Activated T-helper 17 cell treated with anti-CD3 and anti-CD28 coated beads, Interleukin-2, amount 50 U/mL, for 72 hours (primary cell): ENCODE data around the gene PATJ. TPM values are rescaled to one million over a fixed set of nuclear protein-coding genes. Genes with fewer than 3 reads are reported as not detected.

Experiments
- ATAC-seq: fragments of 150-1000 bp; cut with Tn5 transposase; replicated peaks from 2 replicates; pipeline ENCODE4 v1.10.0; 2021; ENCODE audit warnings: mild to moderate bottlenecking, moderate library complexity
- H3K27ac Mint-ChIP-seq: one replicate; pipeline ENCODE4 v1.8.0; 2022; ENCODE audit warnings: mixed read lengths
- H3K27me3 Mint-ChIP-seq: one replicate; pipeline ENCODE4 v1.8.0; 2022; ENCODE audit warnings: mixed read lengths
- H3K36me3 Mint-ChIP-seq: one replicate; pipeline ENCODE4 v1.8.0; 2022; ENCODE audit warnings: low read depth, mild to moderate bottlenecking, mixed read lengths
- H3K4me1 Mint-ChIP-seq: one replicate; pipeline ENCODE4 v1.8.0; 2022; ENCODE audit warnings: mixed read lengths
- H3K4me3 Mint-ChIP-seq: one replicate; pipeline ENCODE4 v1.8.0; 2022; ENCODE audit warnings: mild to moderate bottlenecking, mixed read lengths
- H3K9me3 Mint-ChIP-seq: one replicate; pipeline ENCODE4 v1.8.0; 2022; ENCODE audit warnings: mixed read lengths
- total RNA-seq, 2 donors: library from RNA; stranded (reverse); gene quantifications; one replicate each; pipeline ENCODE4 v1.2.3, GENCODE V29; 2022

PATJ gene
- total RNA-seq, 2 donors from 2014 or later: 15.7 to 30.1 TPM

DNA sequence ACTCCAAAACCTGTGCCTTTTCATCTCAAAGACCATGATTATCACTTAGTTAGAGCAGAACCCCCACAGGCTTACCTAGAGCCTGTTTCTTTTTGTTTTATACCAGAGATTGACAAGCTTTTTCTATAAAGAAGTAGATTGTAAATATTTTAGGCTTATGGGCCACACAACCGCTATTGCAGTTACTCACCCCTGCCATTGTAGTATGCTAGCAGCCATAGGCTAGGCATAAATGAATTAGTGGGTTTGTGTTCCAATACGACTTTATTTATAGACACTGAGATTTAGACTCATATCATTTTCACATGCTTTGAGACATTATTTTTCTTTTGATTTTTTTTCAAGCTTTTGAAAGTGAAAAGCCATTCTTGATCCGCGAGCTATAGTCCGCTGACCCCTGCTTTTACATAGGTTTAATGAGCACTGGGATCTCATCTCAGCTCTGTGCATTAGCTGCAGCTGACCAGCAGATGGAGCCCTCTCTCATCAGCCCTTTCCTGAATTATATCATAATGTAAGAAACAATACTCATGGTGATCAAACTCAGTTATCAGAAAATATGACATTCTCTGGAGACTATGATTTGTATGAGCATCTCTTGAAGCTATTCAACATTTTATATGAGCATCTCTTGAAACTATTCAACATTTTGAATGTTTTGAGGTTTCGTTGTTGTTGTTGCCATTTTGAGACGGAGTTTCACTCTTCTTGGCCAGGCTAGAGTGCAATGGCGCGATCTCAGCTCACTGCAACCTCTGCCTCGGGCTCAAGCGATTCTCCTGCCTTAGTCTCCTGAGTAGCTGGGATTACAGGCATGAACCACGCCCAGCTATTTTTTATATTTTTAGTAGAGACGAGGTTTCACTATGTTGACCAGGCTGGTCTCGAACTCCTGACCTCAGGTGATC lies 340.4 kb downstream of the PATJ start:
- H3K4me1 Mint-ChIP-seq: no peaks in the 10 kb centered on the region
- H3K27me3 Mint-ChIP-seq: no peaks in the 10 kb centered on the region
- no peak overlapping the region for H3K27ac Mint-ChIP-seq
- ATAC-seq: peak; percentile 45
- H3K9me3 Mint-ChIP-seq: no peaks in the 10 kb centered on the region
- peaks cover 49% of the 10 kb centered on the region for H3K36me3 Mint-ChIP-seq
- no peak overlapping the region for H3K4me3 Mint-ChIP-seq

DNA sequence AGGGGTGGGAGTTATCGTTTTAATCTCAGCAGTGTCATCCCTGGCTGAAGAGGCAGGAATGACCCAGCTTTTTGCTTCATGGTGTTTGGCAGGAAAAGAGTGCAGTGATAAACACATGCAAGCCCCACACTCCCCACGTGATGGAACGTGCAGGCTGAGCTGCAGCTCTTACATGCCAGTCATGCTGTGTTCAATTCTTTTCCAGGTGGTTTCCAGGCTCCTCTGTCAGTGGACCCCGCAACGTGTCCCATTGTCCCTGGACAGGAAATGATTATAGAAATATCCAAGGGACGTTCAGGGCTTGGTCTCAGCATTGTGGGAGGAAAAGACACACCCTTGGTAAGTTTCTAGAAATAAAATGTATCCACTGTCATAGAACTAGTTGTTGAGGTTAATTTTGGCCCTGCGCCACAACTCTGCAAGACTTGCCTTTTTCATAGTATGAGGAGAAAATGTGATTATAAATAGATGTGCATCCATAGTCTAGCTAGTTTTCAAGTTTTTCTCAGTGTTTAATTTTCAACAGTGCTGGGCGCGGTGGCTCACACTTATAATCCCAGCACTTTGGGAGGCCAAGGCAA lies 342.1 kb downstream of the PATJ start:
- H3K27ac Mint-ChIP-seq: no peak overlapping the region
- no peak for ATAC-seq
- peaks cover 55% of the 10 kb centered on the region for H3K36me3 Mint-ChIP-seq
- no peaks in the 10 kb centered on the region for H3K27me3 Mint-ChIP-seq
- no peaks in the 10 kb centered on the region for H3K9me3 Mint-ChIP-seq
- H3K4me3 Mint-ChIP-seq: no peak overlapping the region
- H3K4me1 Mint-ChIP-seq: peaks cover 5% of the 10 kb centered on the region

DNA sequence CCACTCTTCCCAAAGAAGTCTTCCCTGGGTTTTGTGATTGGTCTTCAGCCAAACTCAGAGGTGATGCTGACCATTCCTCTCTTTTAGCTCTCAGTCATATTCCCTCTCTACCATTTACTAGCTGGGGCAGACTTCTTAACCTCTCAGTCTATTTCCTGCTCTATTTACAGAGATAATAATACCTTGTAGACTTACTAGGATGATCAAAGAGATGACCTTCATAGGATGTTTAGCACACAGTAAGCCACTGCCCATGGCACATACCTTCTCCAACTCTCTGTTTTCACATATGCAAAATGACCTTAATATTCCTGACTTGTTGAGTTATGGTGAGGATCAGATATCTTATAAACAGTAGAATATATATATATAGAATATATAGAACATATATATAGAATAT lies 346.2 kb downstream of the PATJ start:
- no peak for ATAC-seq
- Mint-ChIP-seq H3K27me3 (no peaks in the 10 kb centered on the region), H3K9me3 (no peaks in the 10 kb centered on the region), H3K4me3 (no peak overlapping the region), H3K4me1 (peaks cover 5% of the 10 kb centered on the region), H3K27ac (peak overlapping the region; percentile 16), H3K36me3 (peaks cover 51% of the 10 kb centered on the region)

DNA sequence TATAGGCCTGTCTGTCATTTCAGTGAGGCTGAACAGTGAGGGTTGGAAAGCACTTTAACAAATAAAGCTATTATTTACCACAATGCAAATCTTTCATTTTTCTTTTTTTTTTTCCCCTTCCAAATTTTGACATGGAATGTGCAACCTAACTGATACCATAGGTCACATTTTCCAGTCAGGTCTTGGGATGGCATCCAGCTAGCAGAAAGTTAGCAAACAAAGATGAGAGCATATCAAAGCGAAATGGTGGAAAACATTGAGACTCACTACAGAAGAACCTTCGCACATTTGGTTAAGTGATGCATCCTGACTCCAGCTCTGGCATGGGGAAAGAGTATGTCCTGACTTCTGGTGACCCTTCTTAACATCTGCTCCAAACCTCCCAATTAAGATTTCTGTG lies 347.3 kb downstream of the PATJ start:
- peaks cover 49% of the 10 kb centered on the region for H3K36me3 Mint-ChIP-seq
- no peak overlapping the region for H3K27ac Mint-ChIP-seq
- peaks cover 5% of the 10 kb centered on the region for H3K4me1 Mint-ChIP-seq
- no peaks in the 10 kb centered on the region for H3K9me3 Mint-ChIP-seq
- no peak for ATAC-seq
- no peak overlapping the region for H3K4me3 Mint-ChIP-seq
- no peaks in the 10 kb centered on the region for H3K27me3 Mint-ChIP-seq

DNA sequence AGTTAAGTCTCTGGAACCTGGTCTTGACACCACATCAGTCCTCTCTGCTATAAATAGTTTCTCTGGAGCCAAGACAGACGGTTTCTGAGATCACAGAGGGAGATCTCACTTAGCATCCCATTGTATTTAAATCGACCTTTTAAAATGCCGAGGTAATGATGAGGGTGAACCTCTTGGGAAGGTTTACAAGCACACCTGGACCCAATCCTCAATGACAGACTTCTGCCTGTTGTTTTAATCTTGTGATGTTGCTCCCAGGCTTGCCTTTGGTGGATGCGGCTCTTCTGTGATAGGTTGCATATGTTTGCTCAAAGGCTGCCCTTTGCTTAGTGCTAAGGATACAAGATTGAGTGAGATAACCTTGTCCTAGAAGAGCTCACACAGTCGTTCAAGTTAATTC lies 347.7 kb downstream of the PATJ start:
- no peak for ATAC-seq
- peaks cover 5% of the 10 kb centered on the region for H3K4me1 Mint-ChIP-seq
- peaks cover 45% of the 10 kb centered on the region for H3K36me3 Mint-ChIP-seq

DNA sequence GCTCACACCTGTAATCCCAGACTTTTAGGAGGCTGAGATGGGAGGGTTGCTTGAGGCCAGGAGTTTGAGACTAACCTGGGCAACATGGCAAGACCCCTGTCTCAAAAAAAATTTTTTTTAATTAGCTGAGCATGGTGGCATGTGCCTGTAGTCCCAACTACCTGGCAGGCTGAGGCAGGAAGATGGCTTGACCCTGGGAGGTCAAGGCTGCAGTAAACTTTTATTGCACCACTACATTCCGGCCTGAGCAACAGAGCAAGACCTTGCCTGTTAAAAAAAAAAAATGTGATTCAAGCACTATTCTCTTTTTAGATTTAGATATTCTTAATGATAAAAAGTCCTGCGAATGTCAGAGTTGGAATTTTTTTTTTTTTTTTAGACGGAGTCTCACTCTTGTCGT lies 349.8 kb downstream of the PATJ start:
- no peak for ATAC-seq
- Mint-ChIP-seq H3K36me3 (peaks cover 31% of the 10 kb centered on the region), H3K27ac (no peak overlapping the region), H3K9me3 (peaks cover 4% of the 10 kb centered on the region), H3K4me1 (peaks cover 5% of the 10 kb centered on the region), H3K27me3 (no peaks in the 10 kb centered on the region), H3K4me3 (no peak overlapping the region)

More for the DNA sequence above, 347.7 kb downstream of the PATJ start:
- Mint-ChIP-seq H3K27ac (no peak overlapping the region), H3K4me3 (no peak overlapping the region), H3K27me3 (no peaks in the 10 kb centered on the region), H3K9me3 (no peaks in the 10 kb centered on the region)

DNA sequence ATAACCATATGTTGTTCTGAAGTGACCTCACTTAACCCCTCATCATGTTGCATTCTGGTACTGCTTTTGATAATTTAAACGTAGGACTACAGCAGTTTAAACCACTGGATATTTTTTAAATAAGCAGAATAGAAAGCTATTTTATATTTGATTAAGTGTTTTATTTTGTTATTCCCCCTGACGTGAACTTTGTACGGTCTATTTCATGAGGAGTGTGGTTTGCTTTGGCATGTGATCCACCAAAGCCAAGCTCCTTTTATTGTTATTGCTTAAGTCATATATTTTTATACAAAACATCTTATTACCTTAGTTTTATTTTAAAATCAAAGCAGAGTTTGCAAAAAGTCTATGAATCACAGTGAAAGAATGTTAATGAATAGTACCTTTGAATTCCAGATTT lies 351.0 kb downstream of the PATJ start:
- H3K27ac Mint-ChIP-seq: no peak overlapping the region
- H3K4me3 Mint-ChIP-seq: no peak overlapping the region
- no peak for ATAC-seq
- peaks cover 2% of the 10 kb centered on the region for H3K4me1 Mint-ChIP-seq
- H3K9me3 Mint-ChIP-seq: peaks cover 4% of the 10 kb centered on the region
- H3K27me3 Mint-ChIP-seq: no peaks in the 10 kb centered on the region
- H3K36me3 Mint-ChIP-seq: peaks cover 26% of the 10 kb centered on the region

DNA sequence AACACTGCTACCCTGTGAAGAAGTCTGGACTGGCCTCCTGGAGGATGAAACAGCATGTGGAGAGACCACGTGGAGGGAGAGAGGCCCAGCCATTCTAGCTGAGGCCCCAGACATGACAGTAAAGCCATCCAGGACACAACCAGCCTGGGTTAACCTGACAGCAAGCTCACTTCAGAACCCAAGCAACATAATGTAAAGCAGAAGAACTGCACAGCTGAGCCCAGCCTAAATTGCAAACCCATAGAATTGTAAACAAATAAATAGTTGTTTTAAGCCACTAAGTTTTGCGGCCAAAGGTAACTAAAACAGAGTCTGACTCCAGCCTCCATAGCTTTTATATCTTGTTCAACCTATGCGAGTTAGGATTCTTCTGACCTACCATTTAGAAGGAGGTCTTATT lies 355.2 kb downstream of the PATJ start:
- Mint-ChIP-seq H3K4me3 (no peak overlapping the region), H3K36me3 (peaks cover 22% of the 10 kb centered on the region), H3K4me1 (peaks cover 4% of the 10 kb centered on the region), H3K27me3 (no peaks in the 10 kb centered on the region), H3K9me3 (peaks cover 8% of the 10 kb centered on the region), H3K27ac (no peak overlapping the region)
- no peak for ATAC-seq

DNA sequence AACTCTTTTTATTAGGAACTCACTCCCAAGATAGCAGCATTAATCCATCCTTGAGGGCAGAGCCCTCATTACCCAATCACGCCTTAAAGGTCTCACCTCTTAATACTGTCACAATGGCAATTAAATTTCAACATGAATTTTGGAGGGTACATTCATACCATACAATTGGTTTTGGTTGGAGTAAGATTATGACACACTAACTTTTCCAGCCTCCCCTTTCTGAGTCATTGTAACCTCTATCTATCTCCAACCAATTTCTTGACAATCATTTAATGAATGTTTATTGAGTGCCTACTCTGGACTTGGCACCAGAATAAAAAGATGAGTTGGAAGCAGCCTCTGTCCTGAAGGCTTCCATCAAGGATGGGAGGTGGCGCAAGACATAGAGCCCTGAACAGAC lies 358.2 kb downstream of the PATJ start:
- H3K4me3 Mint-ChIP-seq: no peak overlapping the region
- ATAC-seq: no peak
- peaks cover 22% of the 10 kb centered on the region for H3K36me3 Mint-ChIP-seq

DNA sequence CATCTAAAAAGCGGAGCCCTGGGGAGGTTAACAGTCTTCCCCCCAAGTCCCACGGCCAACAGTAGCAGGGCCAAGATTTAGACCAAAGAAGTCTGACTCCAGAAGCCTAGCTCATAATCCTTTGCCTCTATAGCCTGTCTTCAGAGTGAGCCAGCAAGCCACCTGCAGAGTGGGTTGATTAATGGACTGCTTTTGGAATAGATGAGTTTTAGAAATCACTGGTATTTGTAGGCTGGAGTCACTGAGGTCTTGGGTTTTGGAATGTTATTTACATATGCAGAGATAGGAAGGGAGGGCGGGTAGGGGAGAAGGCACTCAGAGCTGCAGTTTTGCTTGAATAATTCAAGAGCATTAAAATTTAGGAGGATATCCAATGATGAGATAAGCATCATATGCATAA lies 361.6 kb downstream of the PATJ start:
- H3K9me3 Mint-ChIP-seq: peaks cover 3% of the 10 kb centered on the region
- no peak overlapping the region for H3K27ac Mint-ChIP-seq
- no peak for ATAC-seq
- H3K27me3 Mint-ChIP-seq: no peaks in the 10 kb centered on the region
- peaks cover 10% of the 10 kb centered on the region for H3K36me3 Mint-ChIP-seq
- H3K4me3 Mint-ChIP-seq: no peak overlapping the region
- peaks cover 4% of the 10 kb centered on the region for H3K4me1 Mint-ChIP-seq

More for the DNA sequence above, 358.2 kb downstream of the PATJ start:
- Mint-ChIP-seq H3K9me3 (peaks cover 8% of the 10 kb centered on the region), H3K4me1 (peaks cover 4% of the 10 kb centered on the region), H3K27me3 (no peaks in the 10 kb centered on the region), H3K27ac (peak overlapping the region; percentile 34)

DNA sequence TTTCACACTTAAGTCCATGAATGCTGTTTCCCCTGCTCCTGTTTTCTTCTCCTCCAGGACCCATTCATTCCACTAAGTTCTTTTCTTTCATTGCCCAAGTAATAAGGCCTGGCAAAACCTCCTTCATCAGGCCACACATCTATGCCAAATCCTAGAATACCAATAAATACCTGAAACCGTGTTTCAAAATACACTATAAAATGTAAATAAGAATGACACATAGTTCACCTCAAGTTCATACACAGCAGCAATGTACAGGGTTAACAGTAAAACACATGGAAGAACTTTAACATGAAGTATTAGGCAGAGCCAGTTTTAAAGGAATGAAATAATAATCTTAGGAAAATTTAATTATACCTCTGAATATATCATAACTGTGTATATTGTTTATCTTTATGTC lies 365.6 kb downstream of the PATJ start:
- H3K4me1 Mint-ChIP-seq: no peaks in the 10 kb centered on the region
- no peak for ATAC-seq
- no peaks in the 10 kb centered on the region for H3K27me3 Mint-ChIP-seq
- no peaks in the 10 kb centered on the region for H3K9me3 Mint-ChIP-seq
- H3K4me3 Mint-ChIP-seq: no peak overlapping the region
- peaks cover 6% of the 10 kb centered on the region for H3K36me3 Mint-ChIP-seq
- no peak overlapping the region for H3K27ac Mint-ChIP-seq

DNA sequence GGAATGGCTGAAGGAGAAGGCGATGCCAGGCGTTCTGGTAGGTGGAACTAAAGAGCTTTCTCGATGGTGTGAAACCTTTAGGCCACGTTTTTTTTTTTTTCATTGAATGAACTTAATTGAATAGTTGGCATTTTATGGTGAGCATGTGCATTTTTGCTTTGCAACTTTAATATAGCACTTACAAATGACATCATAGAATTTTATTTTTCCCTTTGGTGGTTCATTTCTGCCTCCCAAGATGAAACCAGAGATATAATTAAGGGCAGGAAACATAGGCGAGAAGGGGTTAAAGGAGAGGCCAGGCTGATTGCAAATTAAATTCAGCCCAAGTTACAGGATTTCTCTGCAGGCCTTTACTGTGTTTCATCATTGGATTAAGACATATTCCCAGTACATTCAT lies 366.8 kb downstream of the PATJ start:
- H3K4me3 Mint-ChIP-seq: no peak overlapping the region
- no peaks in the 10 kb centered on the region for H3K9me3 Mint-ChIP-seq
- H3K27me3 Mint-ChIP-seq: no peaks in the 10 kb centered on the region
- no peak for ATAC-seq
- peaks cover 17% of the 10 kb centered on the region for H3K36me3 Mint-ChIP-seq
- no peak overlapping the region for H3K27ac Mint-ChIP-seq
- H3K4me1 Mint-ChIP-seq: no peaks in the 10 kb centered on the region

DNA sequence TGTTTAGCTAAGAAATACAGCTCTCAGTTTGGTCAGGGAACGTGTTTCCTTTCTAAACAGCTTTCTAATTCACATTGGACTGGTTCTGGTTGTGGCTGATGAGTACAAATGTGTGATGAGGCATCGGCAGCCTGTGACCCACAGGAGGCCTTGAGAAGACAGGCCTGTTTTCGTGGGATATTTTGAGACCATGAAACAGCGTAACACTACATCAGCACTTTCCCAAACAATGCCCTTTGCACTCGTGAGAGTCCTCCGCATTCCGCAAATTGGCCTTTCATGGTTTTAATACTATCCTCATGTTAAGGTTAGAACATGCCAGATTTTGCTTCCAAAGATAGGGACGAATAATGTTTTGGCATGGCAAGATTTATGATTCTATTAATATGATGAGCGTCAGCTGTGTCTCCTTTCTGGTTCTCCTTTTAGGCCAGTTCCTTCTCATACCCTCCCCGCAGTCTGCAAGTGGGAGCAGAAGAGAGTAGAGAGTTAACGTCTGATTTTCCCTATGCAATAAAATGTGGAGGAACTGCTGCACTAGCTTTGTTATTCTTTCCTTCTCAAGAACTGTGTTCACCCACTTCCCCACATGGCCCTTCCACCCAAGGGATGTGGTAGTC lies 368.0 kb downstream of the PATJ start:
- no peaks in the 10 kb centered on the region for H3K27me3 Mint-ChIP-seq
- no peak overlapping the region for H3K4me3 Mint-ChIP-seq
- no peak overlapping the region for H3K27ac Mint-ChIP-seq
- H3K36me3 Mint-ChIP-seq: peaks cover 20% of the 10 kb centered on the region
- no peaks in the 10 kb centered on the region for H3K4me1 Mint-ChIP-seq
- ATAC-seq: no peak
- H3K9me3 Mint-ChIP-seq: no peaks in the 10 kb centered on the region

DNA sequence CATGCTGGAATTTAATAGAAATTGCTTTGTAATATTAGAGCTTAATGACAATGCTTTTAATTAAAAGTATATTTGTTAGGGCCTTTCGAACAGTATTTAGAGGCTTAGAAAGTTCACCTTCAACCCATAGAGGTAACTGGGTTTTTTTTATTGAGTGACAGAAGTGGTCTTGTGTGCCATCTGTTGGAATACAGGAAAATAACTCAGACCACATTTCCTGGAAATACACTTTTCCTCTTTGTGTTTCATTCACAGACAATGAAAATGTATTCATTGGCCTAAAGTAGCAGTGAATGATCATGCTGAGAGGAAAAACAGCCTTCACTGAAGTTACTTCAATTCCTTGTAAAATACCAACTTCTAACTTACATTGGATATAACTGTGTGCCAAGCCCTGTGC lies 368.8 kb downstream of the PATJ start:
- H3K36me3 Mint-ChIP-seq: peaks cover 22% of the 10 kb centered on the region
- no peaks in the 10 kb centered on the region for H3K9me3 Mint-ChIP-seq
- no peak for ATAC-seq
- no peaks in the 10 kb centered on the region for H3K4me1 Mint-ChIP-seq
- H3K27ac Mint-ChIP-seq: no peak overlapping the region
- no peak overlapping the region for H3K4me3 Mint-ChIP-seq
- no peaks in the 10 kb centered on the region for H3K27me3 Mint-ChIP-seq

DNA sequence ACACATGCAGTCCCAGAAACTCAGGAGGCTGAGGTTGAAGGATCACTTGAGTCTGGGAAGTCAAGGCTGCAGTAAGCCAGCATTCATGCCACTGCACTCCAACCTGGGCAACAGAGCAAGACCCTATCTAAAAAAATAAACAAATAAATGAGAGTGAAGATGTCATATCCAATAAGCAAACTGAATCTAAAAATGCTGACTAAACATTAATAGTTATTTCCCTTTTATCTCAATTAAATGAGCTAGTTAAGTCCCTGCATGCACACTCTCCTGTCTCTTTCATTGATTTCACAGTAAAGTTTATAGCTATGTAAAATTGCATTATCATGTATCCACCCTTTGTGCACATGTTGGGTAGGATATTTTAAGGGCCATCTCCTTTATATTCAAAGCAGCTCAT lies 371.2 kb downstream of the PATJ start:
- Mint-ChIP-seq H3K4me1 (no peaks in the 10 kb centered on the region), H3K4me3 (no peak overlapping the region)
- no peak for ATAC-seq

More for the DNA sequence above, 371.2 kb downstream of the PATJ start:
- no peaks in the 10 kb centered on the region for H3K9me3 Mint-ChIP-seq
- H3K27ac Mint-ChIP-seq: no peak overlapping the region
- H3K36me3 Mint-ChIP-seq: peaks cover 33% of the 10 kb centered on the region
- H3K27me3 Mint-ChIP-seq: no peaks in the 10 kb centered on the region
